ENCODE measurements around the gene FAM181A.

DNA sequence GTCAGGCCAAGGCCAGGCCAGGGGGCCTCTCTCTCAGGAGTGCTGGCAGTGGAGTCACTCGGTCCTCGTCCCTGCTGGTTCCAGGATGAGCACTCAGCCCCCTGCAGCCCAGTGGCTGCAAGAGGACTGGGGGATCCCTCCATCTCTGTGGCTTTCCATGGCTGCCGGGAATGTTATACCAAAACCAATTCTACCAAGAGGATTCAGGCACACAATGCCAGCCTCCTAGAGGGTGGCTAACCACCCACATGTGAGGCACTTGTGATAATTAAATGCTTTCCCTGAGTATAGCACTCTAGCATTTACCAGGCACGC, 27.3 kb downstream of the FAM181A start:
- TF ChIP-seq, protein P1, sequence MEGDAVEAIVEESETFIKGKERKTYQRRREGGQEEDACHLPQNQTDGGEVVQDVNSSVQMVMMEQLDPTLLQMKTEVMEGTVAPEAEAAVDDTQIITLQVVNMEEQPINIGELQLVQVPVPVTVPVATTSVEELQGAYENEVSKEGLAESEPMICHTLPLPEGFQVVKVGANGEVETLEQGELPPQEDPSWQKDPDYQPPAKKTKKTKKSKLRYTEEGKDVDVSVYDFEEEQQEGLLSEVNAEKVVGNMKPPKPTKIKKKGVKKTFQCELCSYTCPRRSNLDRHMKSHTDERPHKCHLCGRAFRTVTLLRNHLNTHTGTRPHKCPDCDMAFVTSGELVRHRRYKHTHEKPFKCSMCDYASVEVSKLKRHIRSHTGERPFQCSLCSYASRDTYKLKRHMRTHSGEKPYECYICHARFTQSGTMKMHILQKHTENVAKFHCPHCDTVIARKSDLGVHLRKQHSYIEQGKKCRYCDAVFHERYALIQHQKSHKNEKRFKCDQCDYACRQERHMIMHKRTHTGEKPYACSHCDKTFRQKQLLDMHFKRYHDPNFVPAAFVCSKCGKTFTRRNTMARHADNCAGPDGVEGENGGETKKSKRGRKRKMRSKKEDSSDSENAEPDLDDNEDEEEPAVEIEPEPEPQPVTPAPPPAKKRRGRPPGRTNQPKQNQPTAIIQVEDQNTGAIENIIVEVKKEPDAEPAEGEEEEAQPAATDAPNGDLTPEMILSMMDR (IDR thresholded peaks at IDR 0.05) = no peak
- TF ChIP-seq EZH2phosphoT487 (IDR thresholded peaks at IDR 0.05) = no peak
- TF ChIP-seq EZH2 (IDR thresholded peaks at IDR 0.05) = no peak
